ENCODE results near the gene BDH1.
"Not testable (repeated sequence)": the region's sequence is repeated elsewhere in the genome, so short reads cannot be mapped to it uniquely, and the experiment has no call there.

Gene BDH1

DNA sequence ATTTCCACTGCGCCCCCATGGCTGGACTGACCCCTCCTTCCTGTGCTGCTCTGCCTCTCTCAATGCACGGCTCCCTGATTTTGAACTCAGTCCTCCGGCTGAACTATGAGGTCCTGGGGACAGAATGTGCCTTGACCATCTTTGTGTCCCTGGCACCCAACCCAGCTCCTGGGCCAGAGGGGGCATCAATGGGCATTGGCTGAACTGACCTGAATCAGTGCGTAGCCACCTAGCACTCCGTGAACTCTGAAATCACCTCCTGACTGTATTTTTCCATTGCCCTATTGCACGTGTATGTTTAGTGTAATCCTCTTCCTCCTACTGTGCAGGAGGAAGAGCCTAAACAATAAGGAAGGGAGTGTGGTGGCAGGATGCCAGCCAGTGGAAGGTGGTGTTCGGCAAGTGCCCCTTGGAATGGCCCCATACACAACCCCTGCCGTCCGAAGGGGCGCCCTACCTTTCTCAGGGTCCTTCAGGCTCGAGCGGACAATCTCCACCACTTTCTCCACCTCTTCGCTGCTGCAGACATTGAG, 33.5 kb downstream of the BDH1 start:
- no peak overlapping the region for H3K4me3 ChIP-seq
- H3K27me3 ChIP-seq: no peaks in the 10 kb centered on the region
- no peak for TF ChIP-seq Cebpa-rat (IDR thresholded peaks at IDR 0.05)
- H3K27ac ChIP-seq: no peak overlapping the region
- no peak overlapping the region for H3K4me2 ChIP-seq
- H3K9ac ChIP-seq: no peak overlapping the region
- H4K20me1 ChIP-seq: no peaks in the 10 kb centered on the region
- no peaks in the 10 kb centered on the region for H3K9me3 ChIP-seq
- H3K36me3 ChIP-seq: peaks cover 47% of the 10 kb centered on the region
- peaks cover 34% of the 10 kb centered on the region for H3K4me1 ChIP-seq

- H3K27me3 ChIP-seq: no peaks in the 10 kb centered on the region
- peak overlapping the region; percentile 57 for H3K4me2 ChIP-seq
- peaks cover 40% of the 10 kb centered on the region for H3K36me3 ChIP-seq
- H3K9ac ChIP-seq: no peak overlapping the region
- H3K4me3 ChIP-seq: no peak overlapping the region
- 0 out of 2 replicates have a peak overlapping the region, but pooled peaks have one; percentile 52 for H3K27ac ChIP-seq
- no peaks in the 10 kb centered on the region for H3K9me3 ChIP-seq
- no peaks in the 10 kb centered on the region for H4K20me1 ChIP-seq
- peaks cover 41% of the 10 kb centered on the region for H3K4me1 ChIP-seq
- TF ChIP-seq Cebpa-rat (IDR thresholded peaks at IDR 0.05): no peak
Observed at GRCh38 chr3:197521277-197522182, 34.2 kb downstream of the BDH1 start.

GRCh38 chr3:197520311-197521276, 35.2 kb downstream of the BDH1 start:
- TF ChIP-seq Cebpa-rat (IDR thresholded peaks at IDR 0.05): no peak
- H3K27ac ChIP-seq: peak overlapping the region; percentile 52
- peak overlapping the region; percentile 57 for H3K4me2 ChIP-seq
- H3K9ac ChIP-seq: peak overlapping the region; percentile 38; the same call in 1 of the 2 replicates
- no peaks in the 10 kb centered on the region for H3K9me3 ChIP-seq
- H3K4me1 ChIP-seq: peaks cover 50% of the 10 kb centered on the region
- no peaks in the 10 kb centered on the region for H4K20me1 ChIP-seq
- peaks cover 30% of the 10 kb centered on the region for H3K36me3 ChIP-seq
- H3K4me3 ChIP-seq: no peak overlapping the region
- H3K27me3 ChIP-seq: no peaks in the 10 kb centered on the region

DNA sequence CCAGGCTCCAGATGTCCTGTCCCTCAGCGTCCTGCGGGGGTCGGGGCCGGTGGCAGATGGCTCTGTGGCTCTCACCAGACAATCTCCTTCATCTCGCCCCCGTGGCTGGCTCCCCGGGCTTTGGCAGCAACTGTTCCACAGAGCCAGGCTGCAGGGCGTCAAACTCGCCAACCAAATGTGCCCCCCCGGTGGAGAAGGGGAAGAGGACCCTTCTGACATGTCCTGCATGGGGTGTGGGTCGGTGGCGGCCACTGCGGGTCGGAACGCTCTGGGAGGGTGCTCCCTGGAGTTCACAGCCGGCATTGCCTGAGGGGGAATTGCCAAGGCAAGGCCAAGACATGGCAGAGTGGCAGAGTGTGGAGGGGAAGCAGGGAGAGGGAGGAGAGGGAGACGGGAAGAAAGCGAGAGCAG, 36.0 kb downstream of the BDH1 start:
- Histone ChIP-seq H3K4me3 (no peak overlapping the region), H4K20me1 (no peaks in the 10 kb centered on the region), H3K27me3 (no peaks in the 10 kb centered on the region), H3K9ac (0 out of 2 replicates have a peak overlapping the region, but pooled peaks have one; percentile 38), H3K9me3 (no peaks in the 10 kb centered on the region), H3K4me1 (peaks cover 57% of the 10 kb centered on the region), H3K27ac (peak overlapping the region; percentile 52), H3K4me2 (peak overlapping the region; percentile 57), H3K36me3 (peaks cover 23% of the 10 kb centered on the region)
- TF ChIP-seq Cebpa-rat (IDR thresholded peaks at IDR 0.05): no peak

DNA sequence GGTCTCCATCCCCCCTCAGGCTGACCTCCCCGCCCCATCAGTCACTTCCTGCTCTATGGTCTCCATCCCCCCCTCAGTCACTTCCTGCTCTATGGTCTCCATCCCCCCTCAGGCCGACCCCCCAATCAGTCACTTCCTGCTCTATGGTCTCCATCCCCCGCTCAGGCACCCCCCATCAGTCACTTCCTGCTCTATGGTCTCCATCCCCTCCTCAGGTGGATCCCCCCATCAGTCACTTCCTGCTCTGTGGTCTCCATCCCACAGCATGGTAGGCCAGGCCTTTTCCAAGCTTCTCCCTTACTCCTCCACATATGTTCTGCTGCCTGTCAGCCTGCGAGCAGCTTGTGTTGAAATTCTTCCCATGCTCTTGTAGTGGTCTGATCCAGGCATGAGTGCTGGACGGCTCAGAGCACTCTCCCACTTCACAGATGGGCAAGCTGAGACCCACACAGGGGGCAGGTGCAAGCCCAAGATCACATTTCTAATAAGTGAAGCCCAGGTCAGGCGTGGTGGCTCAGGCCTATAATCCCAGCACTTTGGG, 36.8 kb downstream of the BDH1 start:
- Histone ChIP-seq H3K27me3 (no peaks in the 10 kb centered on the region), H4K20me1 (no peaks in the 10 kb centered on the region), H3K4me1 (peaks cover 57% of the 10 kb centered on the region), H3K27ac (no peak overlapping the region), H3K9ac (no peak overlapping the region), H3K4me3 (no peak overlapping the region), H3K9me3 (no peaks in the 10 kb centered on the region), H3K4me2 (peak overlapping the region; percentile 57; the same call in 1 of the 2 replicates), H3K36me3 (peaks cover 26% of the 10 kb centered on the region)
- no peak for TF ChIP-seq Cebpa-rat (IDR thresholded peaks at IDR 0.05)

- H3K27me3 ChIP-seq, H3K9ac ChIP-seq, H3K27ac ChIP-seq, H3K4me2 ChIP-seq, H3K9me3 ChIP-seq, H4K20me1 ChIP-seq, H3K4me3 ChIP-seq: not testable (repeated sequence)
- Histone ChIP-seq H3K4me1 (peaks cover 57% of the 10 kb centered on the region), H3K36me3 (peaks cover 34% of the 10 kb centered on the region)
Observed at GRCh38 chr3:197517922-197518683, 37.7 kb downstream of the BDH1 start.

DNA sequence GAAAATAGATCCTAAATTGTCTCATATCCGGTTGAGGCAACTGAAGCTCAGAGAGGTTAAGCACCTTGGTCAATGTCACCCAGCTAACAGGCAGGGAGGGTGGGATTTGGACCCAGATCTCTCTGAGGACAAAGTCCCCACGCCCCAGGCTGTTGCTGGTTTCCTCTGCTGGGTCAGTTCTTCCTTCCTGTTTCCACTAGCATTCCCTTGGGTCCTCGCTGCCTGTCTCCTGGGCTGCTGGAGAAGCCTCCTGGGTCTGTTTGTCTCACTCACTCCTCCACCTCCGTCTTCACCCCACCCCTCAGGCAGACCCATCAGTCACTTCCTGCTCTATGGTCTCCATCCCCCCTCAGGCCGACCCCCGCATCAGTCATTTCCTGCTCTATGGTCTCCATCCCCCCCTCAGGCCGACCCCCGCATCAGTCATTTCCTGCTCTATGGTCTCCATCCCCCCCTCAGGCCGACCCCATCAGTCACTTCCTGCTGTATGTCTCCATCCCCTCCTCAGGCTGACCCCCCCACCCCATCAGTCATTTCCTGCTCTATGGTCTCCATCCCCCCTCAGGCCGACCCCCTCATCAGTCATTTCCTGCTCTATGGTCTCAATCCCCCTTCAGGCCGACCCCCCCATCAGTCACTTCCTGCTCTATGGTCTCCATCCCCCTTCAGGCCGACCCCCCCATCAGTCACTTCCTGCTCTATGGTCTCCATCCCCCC, 38.7 kb downstream of the BDH1 start:
- Histone ChIP-seq H3K4me1 (peaks cover 57% of the 10 kb centered on the region), H3K36me3 (peaks cover 34% of the 10 kb centered on the region), H3K4me2 (peak overlapping the region; percentile 73), H3K27ac (peak overlapping the region; percentile 76)
- not testable (repeated sequence) for H3K27me3 ChIP-seq, H3K9me3 ChIP-seq, H4K20me1 ChIP-seq, H3K9ac ChIP-seq, H3K4me3 ChIP-seq

DNA sequence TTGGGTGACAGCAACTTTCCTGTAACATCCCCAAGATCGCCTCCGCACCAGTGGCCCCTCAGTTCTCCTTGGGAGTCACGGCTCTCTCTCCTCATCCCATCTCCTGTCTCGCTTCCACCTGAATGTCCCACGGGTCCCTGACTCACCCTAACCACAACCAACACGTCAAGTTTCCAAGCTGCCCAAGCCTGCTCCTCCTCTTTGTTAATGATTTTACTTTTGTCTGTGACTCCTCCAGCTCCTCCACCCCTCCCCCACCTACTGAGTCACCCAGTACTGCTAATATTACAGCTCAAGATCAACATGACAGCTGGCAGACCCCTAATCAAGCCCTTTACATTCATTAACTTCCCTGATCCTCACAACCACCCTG, 39.3 kb downstream of the BDH1 start:
- no peaks in the 10 kb centered on the region for H3K9me3 ChIP-seq
- peak overlapping the region; percentile 76 for H3K27ac ChIP-seq
- H3K4me3 ChIP-seq: no peak overlapping the region
- H3K36me3 ChIP-seq: peaks cover 33% of the 10 kb centered on the region
- H3K27me3 ChIP-seq: no peaks in the 10 kb centered on the region
- no peak overlapping the region; the same call in 1 of the 2 replicates for H3K9ac ChIP-seq
- TF ChIP-seq Cebpa-rat (IDR thresholded peaks at IDR 0.05): no peak
- peaks cover 53% of the 10 kb centered on the region for H3K4me1 ChIP-seq
- H3K4me2 ChIP-seq: peak overlapping the region; percentile 73
- H4K20me1 ChIP-seq: no peaks in the 10 kb centered on the region
